Thyroid gland (tissue), 4 donors: ENCODE results near the gene SPTB.

Experiments
- CTCF ChIP-seq, 6 experiments: fragments of 200-600 bp in 3 of 6; fragments of 450-650 bp in 3 of 6; sonication (generic) in 3 of 6; IDR thresholded peaks; one replicate each; pipeline ENCODE4 v1.5.1; 2016 to 2019; ENCODE audit warnings: antibody characterized with exemption in 6 of 6, mild to moderate bottlenecking in 2 of 6, inconsistent platforms in 1 of 6, moderate library complexity in 1 of 6
- POLR2A ChIP-seq, 2 donors: fragments of 450-650 bp; IDR thresholded peaks; one replicate each; pipeline ENCODE4 v1.6.1; 2017; ENCODE audit warnings: antibody characterized with exemption in 2 of 2, mild to moderate bottlenecking in 2 of 2, moderate library complexity in 1 of 2

GRCh38 chr14:64707661-64708060 is 172.0 kb downstream of the SPTB start:
- TF ChIP-seq CTCF (IDR thresholded peaks at IDR 0.05) (no peak), POLR2A (IDR thresholded peaks at IDR 0.05) (no peak)
